Mammary microvascular endothelial cell (primary cell): ENCODE data around the gene DEGS2. TPM values are rescaled to one million over a fixed set of nuclear protein-coding genes. Genes with fewer than 3 reads are reported as not detected.

Source experiments
- total RNA-seq: library from RNA; depleted of rRNA; stranded (reverse); fragments of >200 nt; gene quantifications from 2 replicates; pipeline ENCODE4 v1.2.3, GENCODE V29; 2015

Gene DEGS2
- 0.10 TPM in 1 of 2 replicates, not detected in the other for total RNA-seq

DNA sequence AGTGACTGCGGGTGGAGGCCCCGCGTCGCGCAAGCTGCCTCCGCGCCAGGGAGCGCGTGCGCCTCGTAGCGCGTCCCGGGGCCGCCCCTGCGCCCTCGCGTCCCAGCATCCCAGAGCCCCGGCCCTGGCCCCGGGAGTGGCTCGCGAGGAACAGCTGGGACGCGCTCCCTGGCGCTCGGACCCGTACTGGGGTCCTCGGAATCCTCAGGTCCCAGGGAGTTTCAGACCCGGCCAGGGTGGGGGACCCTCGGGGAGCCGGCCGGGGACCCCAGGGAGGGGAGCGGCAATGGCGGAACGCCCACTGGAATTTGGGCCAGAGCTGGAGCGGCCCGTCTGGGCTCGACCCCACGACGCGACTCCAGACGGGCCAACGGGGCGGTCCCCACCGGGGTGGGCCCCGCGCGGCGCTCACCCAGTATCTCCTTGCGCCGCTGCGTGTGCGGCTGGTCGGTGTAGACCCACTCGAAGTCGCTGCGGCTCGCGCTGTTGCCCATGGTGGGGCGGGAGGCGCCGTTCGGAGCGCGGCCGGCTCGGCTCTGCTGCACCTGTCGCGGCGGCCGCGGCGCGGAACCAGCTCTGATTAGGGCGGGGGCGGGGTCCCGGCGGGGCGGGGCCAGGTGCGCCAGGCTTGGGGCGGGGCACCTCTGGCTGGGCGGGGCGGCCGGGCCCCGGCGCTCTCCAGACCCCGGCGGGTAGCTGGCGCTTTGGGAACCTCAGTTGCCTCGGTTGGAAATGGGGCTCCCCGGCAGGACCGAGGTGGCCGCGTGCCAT is at the start of gene DEGS2:
TSS of gene DEGS2 (minus strand) at position 552 of the 771 bp plus-strand sequence. CDS start at position 494, 58 bp downstream.

Other genes starting within 250 kb of the DEGS2 start
- gene EVL, start 94.2 kb downstream of the DEGS2 start, total RNA-seq: 12.5 and 16.7 TPM in 2 replicates
- gene YY1, start 79.5 kb upstream of the DEGS2 start, total RNA-seq: 34.1 and 36.2 TPM in 2 replicates
- gene SLC25A29, start 146.8 kb upstream of the DEGS2 start, total RNA-seq: 44.4 and 45.5 TPM in 2 replicates
- not detected in 2 replicates for gene SLC25A47, start 163.7 kb upstream of the DEGS2 start, total RNA-seq
- gene WDR25, start 216.8 kb upstream of the DEGS2 start, total RNA-seq: 17.4 and 20.3 TPM in 2 replicates